Astrocyte of the spinal cord (primary cell): ENCODE measurements around the gene CREBBP.

Source experiments
- DNase-seq: peaks from one replicate; pipeline ENCODE4 v3.0.0; 2011; ENCODE audit warnings: low read depth, low spot score
- H3K4me3 ChIP-seq: 2 replicates; pipeline ENCODE4 v1.5.1; 2011; ENCODE audit warnings: low read depth, mild to moderate bottlenecking, low read length, moderate library complexity
- in situ Hi-C: cut with HindIII; loops from 2 replicates; pipeline ENCODE4 v1.10.0; 2017; ENCODE audit warnings: low sequenced_read_pairs
- TF ChIP-seq, protein P1 (sequence below): IDR thresholded peaks from 2 replicates; pipeline ENCODE4 v1.5.1; 2012; ENCODE audit warnings: low read depth, mild to moderate bottlenecking, low read length, inconsistent platforms

The CREBBP gene

GRCh38 chr16:3738128-3738527 is 142.4 kb downstream of the CREBBP start:
- no peak for DNase-seq
- in situ Hi-C loops = no loop called here
- no peak overlapping the region for H3K4me3 ChIP-seq
- TF ChIP-seq, protein P1, sequence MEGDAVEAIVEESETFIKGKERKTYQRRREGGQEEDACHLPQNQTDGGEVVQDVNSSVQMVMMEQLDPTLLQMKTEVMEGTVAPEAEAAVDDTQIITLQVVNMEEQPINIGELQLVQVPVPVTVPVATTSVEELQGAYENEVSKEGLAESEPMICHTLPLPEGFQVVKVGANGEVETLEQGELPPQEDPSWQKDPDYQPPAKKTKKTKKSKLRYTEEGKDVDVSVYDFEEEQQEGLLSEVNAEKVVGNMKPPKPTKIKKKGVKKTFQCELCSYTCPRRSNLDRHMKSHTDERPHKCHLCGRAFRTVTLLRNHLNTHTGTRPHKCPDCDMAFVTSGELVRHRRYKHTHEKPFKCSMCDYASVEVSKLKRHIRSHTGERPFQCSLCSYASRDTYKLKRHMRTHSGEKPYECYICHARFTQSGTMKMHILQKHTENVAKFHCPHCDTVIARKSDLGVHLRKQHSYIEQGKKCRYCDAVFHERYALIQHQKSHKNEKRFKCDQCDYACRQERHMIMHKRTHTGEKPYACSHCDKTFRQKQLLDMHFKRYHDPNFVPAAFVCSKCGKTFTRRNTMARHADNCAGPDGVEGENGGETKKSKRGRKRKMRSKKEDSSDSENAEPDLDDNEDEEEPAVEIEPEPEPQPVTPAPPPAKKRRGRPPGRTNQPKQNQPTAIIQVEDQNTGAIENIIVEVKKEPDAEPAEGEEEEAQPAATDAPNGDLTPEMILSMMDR = no peak

DNA sequence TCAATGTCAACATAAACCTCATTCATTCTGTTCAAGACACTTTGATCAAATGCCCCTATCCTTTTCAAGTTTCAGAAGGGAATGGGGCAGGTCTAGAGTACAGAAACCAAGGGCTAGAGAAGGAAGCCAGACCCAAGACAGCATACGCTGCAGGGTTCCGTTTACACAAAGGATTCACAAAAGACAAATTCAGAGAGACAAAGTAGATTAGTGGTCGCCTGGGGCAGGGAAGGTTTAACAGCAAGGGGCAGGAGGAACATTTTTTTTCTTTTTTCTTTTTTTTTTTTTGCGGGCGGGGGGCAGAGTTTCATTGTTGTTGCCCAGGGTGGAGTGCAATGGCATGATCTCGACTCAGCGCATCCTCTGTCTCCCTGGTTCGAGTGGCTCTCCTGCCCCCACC is 143.3 kb downstream of the CREBBP start:
- TF ChIP-seq, protein P1 = no peak
- H3K4me3 ChIP-seq = no peak overlapping the region
- in situ Hi-C loops = no loop called here
- DNase-seq = no peak

DNA sequence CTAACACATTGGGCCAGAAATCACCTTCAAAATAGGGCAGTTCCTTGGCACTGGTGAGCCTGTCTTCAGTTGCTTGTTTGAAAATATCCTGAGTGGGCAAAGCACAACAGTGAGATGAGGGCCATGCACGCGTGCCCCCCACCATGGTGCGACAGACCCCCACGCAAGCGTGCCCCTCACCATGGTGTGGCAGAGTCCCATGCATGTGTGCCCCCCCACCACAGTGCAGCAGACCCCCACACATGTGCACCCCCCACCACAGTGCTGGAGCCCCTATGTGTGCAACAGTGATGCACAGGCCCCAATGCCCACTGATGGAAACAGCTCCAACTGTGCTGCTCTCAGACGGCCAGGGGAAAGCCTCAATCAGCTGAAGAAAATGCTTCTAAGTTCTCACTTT is 144.4 kb downstream of the CREBBP start:
- TF ChIP-seq, protein P1 = no peak
- H3K4me3 ChIP-seq = no peak overlapping the region
- in situ Hi-C loops = no loop called here
- DNase-seq = no peak

GRCh38 chr16:3735541-3735940 is 145.0 kb downstream of the CREBBP start:
- no peak overlapping the region for H3K4me3 ChIP-seq
- in situ Hi-C loops = no loop called here
- TF ChIP-seq, protein P1 = no peak
- DNase-seq = no peak

- TF ChIP-seq, protein P1 = no peak
- DNase-seq = no peak
- no peak overlapping the region for H3K4me3 ChIP-seq
- in situ Hi-C loops = no loop called here
Measured at GRCh38 chr16:3734758-3735221, 145.7 kb downstream of the CREBBP start.

DNA sequence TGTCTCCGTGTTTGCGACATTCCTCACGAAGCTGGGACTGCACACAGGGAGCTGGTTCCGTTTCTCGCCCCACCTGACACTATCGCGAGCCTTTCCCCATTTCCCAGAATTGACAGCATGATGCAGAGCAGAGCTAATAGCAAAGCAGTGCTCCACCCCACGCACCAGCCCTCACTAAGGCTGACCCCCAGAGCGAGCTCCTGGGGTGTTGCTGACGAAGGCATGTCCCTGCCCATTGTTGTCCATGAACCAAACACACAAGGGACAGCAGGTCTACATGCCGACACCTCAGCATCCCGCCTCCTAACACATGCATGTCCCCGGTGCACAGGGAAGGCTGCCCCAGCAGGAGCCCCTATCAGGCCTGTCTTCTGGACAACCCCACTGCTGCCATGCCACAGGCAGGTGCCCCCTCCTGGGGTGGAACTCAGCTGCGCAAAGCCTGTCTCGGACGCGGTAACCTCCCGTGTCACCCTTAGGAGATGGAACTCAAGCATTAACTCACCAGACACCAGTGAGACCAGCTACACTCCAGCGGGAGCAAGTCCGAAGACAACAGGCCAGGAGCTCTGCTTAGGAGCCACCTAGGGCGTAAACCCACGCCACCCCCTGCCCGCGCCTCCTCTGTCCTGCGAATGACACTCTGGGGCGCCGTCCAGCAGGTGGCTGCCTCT is 146.3 kb downstream of the CREBBP start:
- TF ChIP-seq, protein P1 = no peak
- no peak overlapping the region for H3K4me3 ChIP-seq
- no peak for DNase-seq
- in situ Hi-C loops = no loop called here
